Suprapubic skin (tissue), 4 donors: ENCODE results near the gene FAM170B. TPM values are rescaled to one million over a fixed set of nuclear protein-coding genes. Genes with fewer than 3 reads are reported as not detected.

Experiments
- DNase-seq, 2 donors: peaks; one replicate each; pipeline ENCODE4 v3.0.0-alpha.2; 2019; ENCODE audit warnings: low spot score in 2 of 2
- H3K27ac ChIP-seq: fragments of 200-600 bp; sonication (generic); one replicate; pipeline ENCODE4 v1.5.1; 2019
- H3K27me3 ChIP-seq: fragments of 200-600 bp; sonication (generic); one replicate; pipeline ENCODE4 v1.5.1; 2019
- H3K36me3 ChIP-seq: fragments of 200-600 bp; sonication (generic); one replicate; pipeline ENCODE4 v1.5.1; 2019
- H3K4me1 ChIP-seq: fragments of 200-600 bp; sonication (generic); one replicate; pipeline ENCODE4 v1.5.1; 2019
- H3K4me3 ChIP-seq: fragments of 200-600 bp; sonication (generic); one replicate; pipeline ENCODE4 v1.5.1; 2019; ENCODE audit warnings: mild to moderate bottlenecking
- H3K9me3 ChIP-seq: fragments of 200-600 bp; sonication (generic); one replicate; pipeline ENCODE4 v1.5.1; 2019
- CTCF ChIP-seq, 2 donors: fragments of 200-600 bp in 1 of 2; fragments of 450-650 bp in 1 of 2; sonication (generic) in 1 of 2; IDR thresholded peaks; one replicate each; pipeline ENCODE4 v1.5.1; 2016 to 2019; ENCODE audit warnings: antibody characterized with exemption in 2 of 2, mild to moderate bottlenecking in 1 of 2, moderate library complexity in 1 of 2
- EP300 ChIP-seq: sonication (generic); formaldehyde crosslinking; IDR thresholded peaks from one replicate; pipeline ENCODE4 v1.6.1; 2017; ENCODE audit warnings: antibody characterized with exemption
- POLR2A ChIP-seq, 2 donors: fragments of 450-650 bp; IDR thresholded peaks; one replicate each; pipeline ENCODE4 v1.6.1; 2017; ENCODE audit warnings: antibody characterized with exemption in 2 of 2, mild to moderate bottlenecking in 2 of 2, moderate library complexity in 2 of 2
- POLR2AphosphoS5 ChIP-seq, 3 donors: sonication (generic); formaldehyde crosslinking; IDR thresholded peaks; one replicate each; pipeline ENCODE4 v1.6.1; 2017; ENCODE audit warnings: antibody characterized with exemption in 3 of 3
- WGBS: methylation state at CpG from one replicate; pipeline ENCODE4 v1.1.5; 2018; 5-methylcytosine and 5-hydroxymethylcytosine counted together
- total RNA-seq, 4 donors: library from RNA; depleted of rRNA; stranded (reverse); fragments of >200 nt; gene quantifications; one replicate each; pipeline ENCODE4 v1.1.0, GENCODE V29; 2016

Gene FAM170B
- total RNA-seq, 4 donors from 2014 or later: not detected

- H3K4me1 ChIP-seq: peaks cover 33% of the 10 kb centered on the region
- 73% methylated on average over 5 of the region's 9 CpGs for WGBS
- H3K27ac ChIP-seq: no peak overlapping the region
- DNase-seq: no peak
- H3K36me3 ChIP-seq: peaks cover 2% of the 10 kb centered on the region
- no peaks in the 10 kb centered on the region for H3K9me3 ChIP-seq
- H3K27me3 ChIP-seq: no peaks in the 10 kb centered on the region
- no peak overlapping the region for H3K4me3 ChIP-seq
- no peak for TF ChIP-seq CTCF (IDR thresholded peaks at IDR 0.05)
- TF ChIP-seq POLR2A (IDR thresholded peaks at IDR 0.05): no peak
- TF ChIP-seq POLR2AphosphoS5 (IDR thresholded peaks at IDR 0.05): no peak
- no peak for TF ChIP-seq EP300
Observed at GRCh38 chr10:49081547-49082275, 52.1 kb downstream of the FAM170B start.

Other genes starting within 250 kb of the FAM170B start
- not detected for gene LRRC18, start 194.2 kb downstream of the FAM170B start, total RNA-seq
- gene VSTM4, start 18.5 kb downstream of the FAM170B start, total RNA-seq: 1 to 10 TPM; 4.0 to 6.0 (median 4.6) TPM
- 10 to 100 TPM in 1 of 4 donors, 1 to 10 TPM in 3; 1.3 to 10.6 (median 6.8) TPM for gene TMEM273, start 54.4 kb upstream of the FAM170B start, total RNA-seq
- not detected for gene C10orf71, start 165.1 kb upstream of the FAM170B start, total RNA-seq